Loucy (cell line): ENCODE results near the gene SORBS1.

Experiments used
- CTCF ChIP-seq: fragments of 200-600 bp; sonication (generic); conservative IDR thresholded peaks from 2 replicates; pipeline ENCODE4 v1.5.1; 2014; ENCODE audit warnings: mild to moderate bottlenecking, antibody characterized with exemption, low read length
- EZH2phosphoT487 ChIP-seq: fragments of 200-600 bp; IDR thresholded peaks from 2 replicates; pipeline ENCODE4 v1.6.1; 2018; ENCODE audit warnings: antibody characterized with exemption, mild to moderate bottlenecking, moderate library complexity, borderline replicate concordance

- TF ChIP-seq CTCF (no peak), EZH2phosphoT487 (no peak)
Measured at GRCh38 chr10:95404462-95404858, 156.7 kb downstream of the SORBS1 start.
